OCI-LY7 (cell line): ENCODE data around the gene PLEKHG5. TPM values are rescaled to one million over a fixed set of nuclear protein-coding genes. Genes with fewer than 3 reads are reported as not detected.
"Not testable (repeated sequence)": the region's sequence is repeated elsewhere in the genome, so short reads cannot be mapped to it uniquely, and the experiment has no call there.

Source experiments
- BruUV-seq: library from RNA; stranded (reverse); fragments of 400-500 nt; replicated peaks from 2 replicates; lab custom pipeline; 2021; lab: Mats Ljungman, UMichigan
- CTCF ChIA-PET: fragments of 300-600 bp; sonication (Branson Sonifier 250); formaldehyde crosslinking; loops from one replicate; lab custom pipeline; 2022; ENCODE audit warnings: antibody characterized with exemption; ENCODE audit not compliant: unreplicated experiment; lab: Charles Lee
- POLR2A ChIA-PET: fragments of 300-600 bp; sonication (Branson Sonifier 250); formaldehyde crosslinking; loops from one replicate; lab custom pipeline; 2022; ENCODE audit warnings: antibody characterized with exemption; lab: Charles Lee
- DNase-seq: peaks from one replicate; pipeline ENCODE4 v3.0.0-alpha.2; 2015; ENCODE audit warnings: low spot score
- H2AFZ ChIP-seq: fragments of 200-600 bp; sonication (generic), shearing (Covaris generic); 2 replicates; pipeline ENCODE4 v1.6.1; 2014; ENCODE audit warnings: mild to moderate bottlenecking, antibody characterized with exemption, low read length, moderate library complexity
- H3K27ac ChIP-seq: fragments of 200-600 bp; sonication (generic); 2 replicates; pipeline ENCODE4 v1.5.1; 2014; ENCODE audit warnings: mixed run types, low read depth, mild to moderate bottlenecking, moderate library complexity, low read length, inconsistent platforms; ENCODE audit not compliant: poor library complexity, severe bottlenecking
- H3K36me3 ChIP-seq: fragments of 200-600 bp; sonication (generic); 2 replicates; pipeline ENCODE4 v1.6.1; 2014; ENCODE audit warnings: mild to moderate bottlenecking, antibody characterized with exemption, low read length, moderate library complexity, mixed read lengths; ENCODE audit not compliant: insufficient read depth
- H3K4me1 ChIP-seq: fragments of 200-600 bp; sonication (generic); 2 replicates; pipeline ENCODE4 v1.5.1; 2014; ENCODE audit warnings: mild to moderate bottlenecking, low read length; ENCODE audit not compliant: insufficient read depth, poor library complexity, severe bottlenecking
- H3K4me2 ChIP-seq: fragments of 200-600 bp; sonication (generic); 2 replicates; pipeline ENCODE4 v1.6.1; 2014; ENCODE audit warnings: mild to moderate bottlenecking, low read length
- H3K4me3 ChIP-seq: fragments of 200-600 bp; sonication (generic); 2 replicates; pipeline ENCODE4 v1.5.1; 2014; ENCODE audit warnings: mild to moderate bottlenecking, low read depth, low read length; ENCODE audit not compliant: poor library complexity, severe bottlenecking
- H3K79me2 ChIP-seq: fragments of 200-600 bp; sonication (generic); 2 replicates; pipeline ENCODE4 v1.6.1; 2016; ENCODE audit warnings: low read depth, mild to moderate bottlenecking, low read length, moderate library complexity, mixed read lengths; ENCODE audit not compliant: insufficient read depth
- H3K9me2 ChIP-seq: fragments of 200-600 bp; sonication (generic); 2 replicates; pipeline ENCODE4 v1.6.1; 2016; ENCODE audit warnings: mild to moderate bottlenecking, low read length, mixed read lengths; ENCODE audit not compliant: insufficient read depth
- H3K9me3 ChIP-seq: fragments of 200-600 bp; sonication (generic); 2 replicates; pipeline ENCODE4 v1.6.1; 2014; ENCODE audit warnings: mild to moderate bottlenecking, mixed run types, low read length, mixed read lengths
- H4K20me1 ChIP-seq: fragments of 200-600 bp; sonication (generic); 2 replicates; pipeline ENCODE4 v1.6.1; 2014; ENCODE audit warnings: mild to moderate bottlenecking, antibody characterized with exemption, low read length, moderate library complexity, mixed read lengths; ENCODE audit not compliant: insufficient read depth
- CTCF ChIP-seq: fragments of 200-600 bp; sonication (generic); conservative IDR thresholded peaks from 2 replicates; pipeline ENCODE4 v1.5.1; 2014; ENCODE audit warnings: mild to moderate bottlenecking, antibody characterized with exemption, low read length, moderate library complexity, mixed read lengths
- EZH2phosphoT487 ChIP-seq: fragments of 200-600 bp; sonication (generic); IDR thresholded peaks from 2 replicates; pipeline ENCODE4 v1.6.1; 2018; ENCODE audit warnings: low read depth, borderline replicate concordance, mild to moderate bottlenecking, mixed run types, antibody characterized with exemption, low read length, moderate library complexity, mixed read lengths
- intact Hi-C: fragments of 100-400 bp; cut with micrococcal nuclease; formaldehyde crosslinking; loops from one replicate; pipeline ENCODE4 v1.10.0; 2022; ENCODE audit not compliant: unreplicated experiment
- total RNA-seq, 2 experiments: library from RNA; depleted of rRNA in 1 of 2; stranded (reverse); fragments of >200 nt in 1 of 2; shearing (Covaris generic) in 1 of 2; gene quantifications; 2 replicates each; pipeline ENCODE4 v1.2.3, GENCODE V29; 2014 to 2022

The PLEKHG5 gene
- total RNA-seq, 2 experiments from 2014 or later = 1.6 to 2.4 TPM

- H3K4me1 ChIP-seq = peaks cover 12% of the 10 kb centered on the region
- no peak overlapping the region for H3K4me3 ChIP-seq
- no peaks in the 10 kb centered on the region for H3K9me3 ChIP-seq
- no peak overlapping the region for H3K4me2 ChIP-seq
- no peak for DNase-seq
- POLR2A ChIA-PET = no interaction called here
- no peaks in the 10 kb centered on the region for H4K20me1 ChIP-seq
- no peaks in the 10 kb centered on the region for H3K9me2 ChIP-seq
- H3K79me2 ChIP-seq = no peaks in the 10 kb centered on the region
- intact Hi-C loops = no loop called here
- no TSS peak for BruUV-seq
- no peak for TF ChIP-seq CTCF
- TF ChIP-seq EZH2phosphoT487 = no peak
- H2AFZ ChIP-seq = no peak overlapping the region
- H3K27ac ChIP-seq = no peak overlapping the region
- H3K36me3 ChIP-seq = no peaks in the 10 kb centered on the region
- CTCF ChIA-PET = no interaction called here
These were observed 40.5 kb downstream of the PLEKHG5 start for GRCh38 chr1:6450943-6451373.

DNA sequence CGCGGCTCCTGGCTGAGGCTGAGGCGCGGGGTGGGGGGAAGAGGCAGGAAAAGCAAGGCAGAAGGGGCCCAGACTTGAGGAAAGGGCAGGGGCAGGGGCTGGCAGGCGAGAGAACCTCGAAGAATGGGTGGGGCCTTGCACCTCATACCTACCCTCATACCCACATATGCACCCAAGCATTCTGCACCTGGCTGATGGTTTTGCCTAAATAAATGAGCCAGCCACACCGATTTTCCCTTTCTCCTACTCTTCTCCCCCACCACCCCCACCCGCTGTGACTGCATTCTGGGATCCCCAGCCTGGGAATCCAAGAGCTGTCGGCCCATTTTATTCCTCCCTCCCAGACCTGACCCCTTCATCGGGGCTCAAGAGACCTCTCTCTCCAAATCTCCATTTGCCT, 41.0 kb downstream of the PLEKHG5 start:
- H3K4me3 ChIP-seq, POLR2A ChIA-PET, CTCF ChIA-PET, H3K4me2 ChIP-seq, H3K9me3 ChIP-seq, H3K36me3 ChIP-seq, DNase-seq, intact Hi-C loops, H3K27ac ChIP-seq, H3K9me2 ChIP-seq, H3K79me2 ChIP-seq, H4K20me1 ChIP-seq, BruUV-seq, H2AFZ ChIP-seq: not testable (repeated sequence)
- H3K4me1 ChIP-seq = peaks cover 12% of the 10 kb centered on the region

GRCh38 chr1:6450005-6450450, 41.4 kb downstream of the PLEKHG5 start:
- intact Hi-C loops = no loop called here
- no peaks in the 10 kb centered on the region for H3K9me3 ChIP-seq
- no peaks in the 10 kb centered on the region for H3K36me3 ChIP-seq
- POLR2A ChIA-PET = no interaction called here
- DNase-seq = no peak
- TF ChIP-seq EZH2phosphoT487 (no peak), CTCF (no peak)
- H3K27ac ChIP-seq = no peak overlapping the region
- H3K4me2 ChIP-seq = no peak overlapping the region
- H2AFZ ChIP-seq = no peak overlapping the region
- no TSS peak for BruUV-seq
- H3K79me2 ChIP-seq = no peaks in the 10 kb centered on the region
- H3K4me3 ChIP-seq = no peak overlapping the region
- no peaks in the 10 kb centered on the region for H4K20me1 ChIP-seq
- CTCF ChIA-PET = no interaction called here
- peaks cover 12% of the 10 kb centered on the region for H3K4me1 ChIP-seq
- H3K9me2 ChIP-seq = no peaks in the 10 kb centered on the region
